A549 (cell line): ENCODE data around the gene TUBA4A. TPM values are rescaled to one million over a fixed set of nuclear protein-coding genes. Genes with fewer than 3 reads are reported as not detected.

Experiments used
- ATAC-seq, 2 experiments: fragments of 200-7000 bp in 1 of 2; fragments of >200 bp in 1 of 2; cut with Nextera tagmentation in 1 of 2; cut with Tn5 transposase in 1 of 2; 3 replicates each; pipeline versions ENCODE4 v1.8.0 to v1.9.1; 2018 to 2020; ENCODE audit warnings: mild to moderate bottlenecking in 1 of 2, moderate library complexity in 1 of 2
- CTCF ChIA-PET: fragments of 300-600 bp; sonication (Branson Sonifier 250); formaldehyde crosslinking; extraction: SDS; loops from one replicate; lab custom pipeline; 2021; ENCODE audit warnings: antibody characterized with exemption, inconsistent platforms; lab: Yijun Ruan, JAX
- POLR2A ChIA-PET: fragments of 350-600 bp; formaldehyde crosslinking; extraction: SDS; loops from one replicate; lab custom pipeline; 2021; ENCODE audit warnings: antibody characterized with exemption, inconsistent platforms; lab: Yijun Ruan, JAX
- DNase-seq, 2 experiments: peaks; one replicate each; pipeline versions ENCODE4 v3.0.0 to v3.0.0-alpha.2; 2011 to 2016; ENCODE audit warnings: low read depth in 1 of 2, low spot score in 1 of 2
- FAIRE-seq: peaks from 2 replicates; lab custom pipeline; 2011; peaks lifted over from hg19 to GRCh38; lab: Jason Lieb, UNC
- H3K27ac ChIP-seq, 2 experiments: fragments of >200 bp; sonication (Bioruptor Twin); formaldehyde crosslinking; 3 replicates each; pipeline ENCODE4 v1.5.1; 2016 to 2017
- H3K4me1 ChIP-seq: fragments of >200 bp; sonication (Bioruptor Twin); formaldehyde crosslinking; 3 replicates; pipeline ENCODE4 v1.6.1; 2016
- H3K4me2 ChIP-seq: fragments of >200 bp; sonication (Bioruptor Twin); formaldehyde crosslinking; 3 replicates; pipeline ENCODE4 v1.6.1; 2016
- H3K4me3 ChIP-seq: fragments of >200 bp; sonication (Bioruptor Twin); formaldehyde crosslinking; 3 replicates; pipeline ENCODE4 v1.5.1; 2016
- H3K9me3 ChIP-seq: fragments of >200 bp; sonication (Bioruptor Twin); formaldehyde crosslinking; 3 replicates; pipeline ENCODE4 v1.6.1; 2016
- ATOH8 ChIP-seq: fragments of 250-450 bp; sonication (Bioruptor Pico); IDR thresholded peaks from 2 replicates; pipeline ENCODE4 v1.5.0; 2020; ENCODE audit warnings: low read depth, mild to moderate bottlenecking, moderate library complexity
- BHLHE40 ChIP-seq: IDR thresholded peaks from 2 replicates; pipeline ENCODE4 v1.6.1; 2012; ENCODE audit warnings: low read depth, low read length, inconsistent platforms
- CBX8 ChIP-seq: fragments of 200-600 bp; sonication (generic); IDR thresholded peaks from 2 replicates; pipeline ENCODE4 v1.6.1; 2016
- CEBPB ChIP-seq, 2 experiments: fragments of >200 bp in 1 of 2; sonication (Bioruptor Twin) in 1 of 2; formaldehyde crosslinking in 1 of 2; IDR thresholded peaks; 2 replicates each; pipeline ENCODE4 v1.6.1; 2012 to 2016
- CTCF ChIP-seq: fragments of >200 bp; sonication (Bioruptor Twin); formaldehyde crosslinking; IDR thresholded peaks from 3 replicates; pipeline ENCODE4 v1.5.1; 2016
- EHMT2 ChIP-seq: fragments of 200-600 bp; sonication (generic); IDR thresholded peaks from 2 replicates; pipeline ENCODE4 v1.6.1; 2016; ENCODE audit warnings: antibody characterized with exemption, low read depth, mild to moderate bottlenecking, moderate library complexity
- EP300 ChIP-seq, 2 experiments: fragments of >200 bp; sonication (Bioruptor Twin); formaldehyde crosslinking; IDR thresholded peaks; 2 replicates in 1 of 2; 3 replicates in 1 of 2; pipeline ENCODE4 v1.6.1; 2016 to 2017
- ESRRA ChIP-seq: fragments of 150-350 bp; IDR thresholded peaks from 2 replicates; pipeline ENCODE4 v1.6.1; 2014; ENCODE audit warnings: mild to moderate bottlenecking, low read length, borderline replicate concordance
- FOSL2 ChIP-seq, 2 experiments: fragments of 450-650 bp in 1 of 2; fragments of >200 bp in 1 of 2; sonication (Bioruptor Twin) in 1 of 2; formaldehyde crosslinking; IDR thresholded peaks; 2 replicates each; pipeline versions ENCODE4 v1.5.0 to v1.6.1; 2016 to 2020; ENCODE audit warnings: mild to moderate bottlenecking in 1 of 2, moderate library complexity in 1 of 2
- GATA3 ChIP-seq: IDR thresholded peaks from 2 replicates; pipeline ENCODE4 v1.6.1; 2012; ENCODE audit warnings: borderline replicate concordance
- HDAC2 ChIP-seq: fragments of 200-600 bp; sonication (generic); IDR thresholded peaks from 2 replicates; pipeline ENCODE4 v1.6.1; 2016
- HOXA7 ChIP-seq: fragments of 250-450 bp; sonication (Bioruptor Pico); IDR thresholded peaks from 2 replicates; pipeline ENCODE4 v1.5.0; 2020; ENCODE audit warnings: mild to moderate bottlenecking, moderate library complexity
- HOXB13 ChIP-seq: fragments of 250-450 bp; sonication (Bioruptor Pico); IDR thresholded peaks from 2 replicates; pipeline ENCODE4 v1.5.0; 2020; ENCODE audit warnings: low read depth, mild to moderate bottlenecking, moderate library complexity
- HOXB5 ChIP-seq: fragments of 250-450 bp; sonication (Bioruptor Pico); IDR thresholded peaks from 2 replicates; pipeline ENCODE4 v1.5.0; 2020; ENCODE audit warnings: mild to moderate bottlenecking, moderate library complexity
- JUN ChIP-seq, 2 experiments: fragments of >200 bp; sonication (Bioruptor Twin); formaldehyde crosslinking; IDR thresholded peaks; 2 replicates in 1 of 2; 3 replicates in 1 of 2; pipeline ENCODE4 v1.6.1; 2016 to 2017
- MAFK ChIP-seq: fragments of 450-650 bp; IDR thresholded peaks from 2 replicates; pipeline ENCODE4 v1.6.1; 2014; ENCODE audit not compliant: partially characterized antibody
- MAX ChIP-seq: IDR thresholded peaks from 2 replicates; pipeline ENCODE4 v1.6.1; 2012
- MYC ChIP-seq: IDR thresholded peaks from 2 replicates; pipeline ENCODE4 v1.6.1; 2012; ENCODE audit warnings: mild to moderate bottlenecking, inconsistent platforms, low read length, improper control_type of control experiment, borderline replicate concordance
- NPAS2 ChIP-seq: fragments of 250-450 bp; sonication (Bioruptor Pico); IDR thresholded peaks from 2 replicates; pipeline ENCODE4 v1.8.0; 2022; ENCODE audit warnings: mild to moderate bottlenecking, moderate library complexity, borderline replicate concordance
- NR3C1 ChIP-seq: fragments of >200 bp; sonication (Bioruptor Twin); formaldehyde crosslinking; IDR thresholded peaks from 3 replicates; pipeline ENCODE4 v1.6.1; 2017
- POLR2AphosphoS2 ChIP-seq: conservative IDR thresholded peaks from 2 replicates; pipeline ENCODE4 v1.6.1; 2012; ENCODE audit warnings: low read length, improper control_type of control experiment, inconsistent platforms
- RAD21 ChIP-seq, 2 experiments: fragments of >200 bp in 1 of 2; sonication (Bioruptor Twin) in 1 of 2; formaldehyde crosslinking in 1 of 2; IDR thresholded peaks in 1 of 2; conservative IDR thresholded peaks in 1 of 2; 2 replicates in 1 of 2; 3 replicates in 1 of 2; pipeline ENCODE4 v1.6.1; 2012 to 2018; ENCODE audit warnings: inconsistent platforms in 1 of 2
- RCOR1 ChIP-seq: fragments of 150-350 bp; IDR thresholded peaks from 2 replicates; pipeline ENCODE4 v1.6.1; 2014; ENCODE audit warnings: antibody characterized with exemption, low read length, low read depth
- SMC3 ChIP-seq: fragments of >200 bp; sonication (Bioruptor Twin); formaldehyde crosslinking; IDR thresholded peaks from 3 replicates; pipeline ENCODE4 v1.6.1; 2018; ENCODE audit warnings: inconsistent platforms
- TFCP2L1 ChIP-seq: fragments of 250-450 bp; sonication (Bioruptor Pico); IDR thresholded peaks from 2 replicates; pipeline ENCODE4 v1.5.0; 2021; ENCODE audit warnings: mild to moderate bottlenecking
- TP53 ChIP-seq: fragments of 250-450 bp; sonication (Bioruptor Pico); IDR thresholded peaks from 2 replicates; pipeline ENCODE4 v1.5.0; 2021; ENCODE audit warnings: mild to moderate bottlenecking, moderate library complexity
- ZC3H11A ChIP-seq: fragments of 450-650 bp; IDR thresholded peaks from 2 replicates; pipeline ENCODE4 v1.6.1; 2014; ENCODE audit warnings: antibody characterized with exemption, mild to moderate bottlenecking
- ZSCAN20 ChIP-seq: fragments of 250-450 bp; sonication (Bioruptor Pico); IDR thresholded peaks from 2 replicates; pipeline ENCODE4 v1.8.0; 2022; ENCODE audit warnings: mild to moderate bottlenecking, moderate library complexity
- WGBS: methylation state at CpG from one replicate; pipeline ENCODE4 v1.1.6; 2017; ENCODE audit errors: missing lambda C conversion rate; 5-methylcytosine and 5-hydroxymethylcytosine counted together
- polyA plus RNA-seq, 4 experiments: library from polyadenylated mRNA; depleted of rRNA in 3 of 4; stranded (reverse); fragments of >200 nt; fragmentation: RNase III in 1 of 4; extraction: RNeasy Plus Mini Kit Qiagen cat#74134 plus additional on column Dnase treatment in 1 of 4; gene quantifications; 2 replicates in 3 of 4; 3 replicates in 1 of 4; pipeline ENCODE4 v1.2.3, GENCODE V29; 2011 to 2017

Gene TUBA4A
- polyA plus RNA-seq, 2 of the 4 experiments (the other 2 are of a cell fraction): 222 to 450 TPM

- ATAC-seq (peak; percentile 9 to 37; a peak in 4 of 6 replicates), DNase-seq (peak; percentile 72 to 83), FAIRE-seq (no peak)
- 35% methylated on average over 25 of the region's 25 CpGs for WGBS
- ChIA-PET CTCF (interaction anchor here (0.6 to 16.2 kb wide), 39 partner anchors 8 to 312 kb away, joined by 3 to 540 read pairs (median 5); partner anchors contain the start of genes ABCB6, ANKZF1, ATG9A and CNPPD1), POLR2A (interaction anchor here (0.9 to 3.0 kb wide), 12 partner anchors 15 to 101 kb away, joined by 3 to 51 read pairs (median 7); partner anchors contain the start of genes ABCB6, ANKZF1, ATG9A and CNPPD1)
- Histone ChIP-seq H3K4me3 (peak overlapping the region; percentile 66; the same call in 2 of the 3 replicates), H3K27ac (peak overlapping the region; percentile 96 to 99), H3K4me1 (peaks cover 67% of the 10 kb centered on the region), H3K9me3 (no peaks in the 10 kb centered on the region)
- TF ChIP-seq POLR2AphosphoS2 (no peak), HDAC2 (no peak), BHLHE40 (no peak), TFCP2L1 (CRISPR knock-in tag) (no peak), ESRRA (no peak), HOXB5 (CRISPR knock-in tag) (peak; percentile 12; the same call in 1 of the 2 replicates), RCOR1 (no peak), NR3C1 (no peak), MYC (no peak), FOSL2 (IDR thresholded peaks at IDR 0.05) (no peak), FOSL2 (CRISPR knock-in tag; IDR thresholded peaks at IDR 0.05) (0 out of 2 replicates have a peak, but pooled peaks have one; percentile 7), HOXB13 (CRISPR knock-in tag) (no peak), MAX (peak; percentile 30; the same call in 1 of the 2 replicates), SMC3 (peak; percentile 66), ZC3H11A (no peak), ATOH8 (no peak), RAD21 (conservative IDR thresholded peaks at IDR 0.05 in 1 of 2, IDR thresholded peaks at IDR 0.05 in 1 of 2) (peak; percentile 73), CTCF (peak; percentile 86), ZSCAN20 (CRISPR knock-in tag) (no peak), CBX8 (no peak), GATA3 (no peak), HOXA7 (CRISPR knock-in tag) (no peak)
- TF ChIP-seq, all 56 proteins: peak for 6
- peak overlapping the region; percentile 95 for H3K4me2 ChIP-seq
Observed at GRCh38 chr2:219277703-219278654, 24.3 kb upstream of the TUBA4A start.

GRCh38 chr2:219274361-219274921, 20.7 kb upstream of the TUBA4A start:
- Histone ChIP-seq H3K4me2 (peak overlapping the region; percentile 95), H3K9me3 (no peaks in the 10 kb centered on the region), H3K4me3 (peak overlapping the region; percentile 29), H3K4me1 (peaks cover 79% of the 10 kb centered on the region), H3K27ac (peak overlapping the region; percentile 96 to 99)
- ATAC-seq (peak; percentile 64 to 68), DNase-seq (peak; percentile 90 to 93), FAIRE-seq (peak; percentile 13)
- ChIA-PET POLR2A (interaction anchor here (0.6 to 2.8 kb wide), 13 partner anchors 10 to 114 kb away, joined by 3 to 65 read pairs (median 7); partner anchors contain the start of genes ABCB6, ANKZF1, ATG9A and CNPPD1), CTCF (interaction anchor here (0.8 to 16.2 kb wide), 14 partner anchors 11 to 294 kb away, joined by 3 to 540 read pairs (median 6); partner anchors contain the start of genes ABCB6, ANKZF1, ATG9A and CNPPD1)
- WGBS: 6% methylated on average over 6 of the region's 6 CpGs
- TF ChIP-seq FOSL2 (IDR thresholded peaks at IDR 0.05) (peak; percentile 28; the same call in 1 of the 2 replicates), FOSL2 (CRISPR knock-in tag; IDR thresholded peaks at IDR 0.05) (peak; percentile 75), GATA3 (peak; percentile 66; the same call in 1 of the 2 replicates), RAD21 (conservative IDR thresholded peaks at IDR 0.05 in 1 of 2, IDR thresholded peaks at IDR 0.05 in 1 of 2) (peak; percentile 2 to 23; a peak in 1 of 5 replicates), CEBPB (IDR thresholded peaks at IDR 0.05) (peak in 1 of 2 experiments; percentile 32; a peak in 1 of 4 replicates), MAFK (peak; percentile 11), TP53 (CRISPR knock-in tag) (no peak), EP300 (IDR thresholded peaks at IDR 0.05) (peak in 1 of 2 experiments; percentile 74; a peak in 2 of 5 replicates), MAX (peak; percentile 73), HOXB5 (CRISPR knock-in tag) (peak; percentile 24; the same call in 1 of the 2 replicates), NPAS2 (CRISPR knock-in tag) (no peak), BHLHE40 (no peak), JUN (IDR thresholded peaks at IDR 0.05) (peak in 1 of 2 experiments; percentile 27; a peak in 1 of 5 replicates), EHMT2 (no peak)
